HL-60 (cell line): ENCODE measurements around the gene SYK.

ENCODE experiments used
- DNase-seq, 2 experiments: peaks; one replicate each; pipeline ENCODE4 v3.0.0-alpha.2; 2010 to 2020; ENCODE audit warnings: low read depth in 1 of 2, low spot score in 1 of 2
- H3K27ac ChIP-seq: fragments of 250-450 bp; sonication (Bioruptor Pico); replicated peaks from 2 replicates; pipeline ENCODE4 v1.5.1; 2020; ENCODE audit warnings: mild to moderate bottlenecking, moderate library complexity
- H3K27me3 ChIP-seq: fragments of 250-450 bp; sonication (Bioruptor Pico); 2 replicates; pipeline ENCODE4 v1.5.1; 2021; ENCODE audit warnings: mild to moderate bottlenecking, moderate library complexity; ENCODE audit not compliant: insufficient read depth, poor library complexity, severe bottlenecking
- H3K4me3 ChIP-seq: replicated peaks from 2 replicates; pipeline ENCODE4 v1.5.1; 2011; ENCODE audit warnings: mild to moderate bottlenecking, control low read depth, low read length; ENCODE audit not compliant: insufficient read depth
- CTCF ChIP-seq: IDR thresholded peaks from one replicate; pipeline ENCODE4 v1.5.1; 2011; ENCODE audit warnings: low read length, control low read depth, inconsistent platforms; ENCODE audit not compliant: insufficient read depth
- GABPA ChIP-seq: IDR thresholded peaks from 2 replicates; pipeline ENCODE4 v1.6.1; 2012; ENCODE audit warnings: low read depth
- POLR2AphosphoS5 ChIP-seq: IDR thresholded peaks from 2 replicates; pipeline ENCODE4 v1.6.1; 2012; ENCODE audit warnings: low read depth
- REST ChIP-seq: IDR thresholded peaks from 2 replicates; pipeline ENCODE4 v1.6.1; 2012; ENCODE audit warnings: low read depth; ENCODE audit not compliant: insufficient replicate concordance
- SPI1 ChIP-seq: IDR thresholded peaks from 2 replicates; pipeline ENCODE4 v1.6.1; 2012; ENCODE audit warnings: low read depth, mild to moderate bottlenecking, borderline replicate concordance

The SYK gene

GRCh38 chr9:90832261-90832660 is 30.6 kb downstream of the SYK start:
- Histone ChIP-seq H3K4me3 (no peak overlapping the region), H3K27ac (no peak overlapping the region), H3K27me3 (no peaks in the 10 kb centered on the region)
- DNase-seq = no peak
- no peak for TF ChIP-seq GABPA
- TF ChIP-seq SPI1 = no peak
- no peak for TF ChIP-seq REST
- TF ChIP-seq CTCF = no peak
- TF ChIP-seq POLR2AphosphoS5 = no peak

GRCh38 chr9:90834828-90835595 is 33.4 kb downstream of the SYK start:
- no peak for TF ChIP-seq SPI1
- no peak for TF ChIP-seq CTCF
- no peak for TF ChIP-seq GABPA
- no peak for TF ChIP-seq POLR2AphosphoS5
- no peak for TF ChIP-seq REST
- no peak for DNase-seq
- H3K27me3 ChIP-seq = no peaks in the 10 kb centered on the region
- H3K4me3 ChIP-seq = no peak overlapping the region
- H3K27ac ChIP-seq = no peak overlapping the region

GRCh38 chr9:90836411-90837080 is 34.9 kb downstream of the SYK start:
- no peak overlapping the region for H3K27ac ChIP-seq
- no peak for DNase-seq

More at GRCh38 chr9:90836411-90837080, 34.9 kb downstream of the SYK start:
- TF ChIP-seq POLR2AphosphoS5 = no peak
- no peak for TF ChIP-seq SPI1
- no peak for TF ChIP-seq CTCF
- TF ChIP-seq REST = no peak
- no peak for TF ChIP-seq GABPA
- Histone ChIP-seq H3K27me3 (no peaks in the 10 kb centered on the region), H3K4me3 (no peak overlapping the region)
